Skeletal muscle satellite cell (primary cell): Measurements from ENCODE around the gene MSRB2.

Experiments used
- H3K27me3 ChIP-seq: 2 replicates; pipeline ENCODE4 v1.7.0; 2013; ENCODE audit warnings: low read length; ENCODE audit not compliant: control insufficient read depth, insufficient read depth
- H3K36me3 ChIP-seq: 2 replicates; pipeline ENCODE4 v1.7.0; 2013; ENCODE audit warnings: mild to moderate bottlenecking, control low read depth, low read length; ENCODE audit not compliant: insufficient read depth
- H3K4me1 ChIP-seq: 2 replicates; pipeline ENCODE4 v1.7.0; 2013; ENCODE audit warnings: low read length; ENCODE audit not compliant: control insufficient read depth, insufficient read depth
- H3K4me2 ChIP-seq: 2 replicates; pipeline ENCODE4 v1.7.0; 2013; ENCODE audit warnings: mild to moderate bottlenecking, low read length
- H3K4me3 ChIP-seq: 2 replicates; pipeline ENCODE4 v1.7.0; 2013; ENCODE audit warnings: low read length
- H3K9ac ChIP-seq: 2 replicates; pipeline ENCODE4 v1.7.0; 2013; ENCODE audit warnings: mild to moderate bottlenecking, low read depth, low read length, moderate library complexity
- H3K9me3 ChIP-seq: replicated peaks from 2 replicates; pipeline ENCODE4 v1.7.0; 2013; ENCODE audit warnings: mild to moderate bottlenecking, control low read depth, low read length

MSRB2 gene

DNA sequence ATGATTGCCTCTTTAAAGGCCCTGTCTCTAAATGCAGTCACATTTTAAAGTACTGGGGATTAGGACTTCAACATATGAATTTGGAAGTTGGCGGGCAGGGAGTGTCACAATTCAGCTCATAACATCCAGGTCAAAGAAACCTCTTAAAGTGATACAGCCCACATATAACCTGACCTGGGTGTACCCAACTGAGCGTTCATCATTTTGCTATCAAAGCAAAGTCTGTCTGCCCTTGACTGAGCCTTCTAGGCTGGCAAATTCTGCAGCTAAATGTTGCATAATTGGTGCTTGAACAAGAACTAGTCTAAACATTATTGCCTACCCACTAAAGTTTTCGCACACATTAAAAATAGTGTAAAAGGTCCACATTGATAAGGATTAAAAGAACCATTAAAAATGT is 3.7 kb downstream of the MSRB2 start:
- H3K4me2 ChIP-seq, result no peak overlapping the region
- H3K36me3 ChIP-seq, result no peaks in the 10 kb centered on the region
- no peaks in the 10 kb centered on the region for H3K27me3 ChIP-seq
- H3K9me3 ChIP-seq, result no peaks in the 10 kb centered on the region
- H3K4me1 ChIP-seq, result peaks cover 17% of the 10 kb centered on the region
- H3K4me3 ChIP-seq, result no peak overlapping the region
- no peak overlapping the region for H3K9ac ChIP-seq

DNA sequence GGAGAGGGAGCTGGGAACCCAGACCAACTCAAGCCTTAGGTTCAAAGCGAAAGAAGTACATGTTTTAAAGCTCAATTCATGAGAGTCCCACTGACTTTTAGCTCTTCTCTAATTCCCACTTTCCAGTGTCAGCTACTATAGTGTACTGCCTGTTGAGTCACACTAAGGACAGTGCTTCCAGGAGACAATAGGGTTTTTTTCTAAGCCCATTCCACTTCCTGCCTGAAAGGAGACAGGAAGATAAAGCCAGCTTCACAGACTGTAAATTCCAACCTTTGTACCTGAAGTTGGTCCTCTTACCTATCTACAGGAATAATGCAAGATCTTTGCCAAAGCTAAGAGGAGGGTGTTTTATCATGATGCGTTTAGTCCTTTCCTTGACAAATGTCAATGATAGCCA is 4.4 kb downstream of the MSRB2 start:
- Histone ChIP-seq H3K4me3 (no peak overlapping the region), H3K27me3 (no peaks in the 10 kb centered on the region), H3K4me1 (peaks cover 13% of the 10 kb centered on the region), H3K36me3 (no peaks in the 10 kb centered on the region), H3K9ac (no peak overlapping the region), H3K4me2 (no peak overlapping the region), H3K9me3 (no peaks in the 10 kb centered on the region)

DNA sequence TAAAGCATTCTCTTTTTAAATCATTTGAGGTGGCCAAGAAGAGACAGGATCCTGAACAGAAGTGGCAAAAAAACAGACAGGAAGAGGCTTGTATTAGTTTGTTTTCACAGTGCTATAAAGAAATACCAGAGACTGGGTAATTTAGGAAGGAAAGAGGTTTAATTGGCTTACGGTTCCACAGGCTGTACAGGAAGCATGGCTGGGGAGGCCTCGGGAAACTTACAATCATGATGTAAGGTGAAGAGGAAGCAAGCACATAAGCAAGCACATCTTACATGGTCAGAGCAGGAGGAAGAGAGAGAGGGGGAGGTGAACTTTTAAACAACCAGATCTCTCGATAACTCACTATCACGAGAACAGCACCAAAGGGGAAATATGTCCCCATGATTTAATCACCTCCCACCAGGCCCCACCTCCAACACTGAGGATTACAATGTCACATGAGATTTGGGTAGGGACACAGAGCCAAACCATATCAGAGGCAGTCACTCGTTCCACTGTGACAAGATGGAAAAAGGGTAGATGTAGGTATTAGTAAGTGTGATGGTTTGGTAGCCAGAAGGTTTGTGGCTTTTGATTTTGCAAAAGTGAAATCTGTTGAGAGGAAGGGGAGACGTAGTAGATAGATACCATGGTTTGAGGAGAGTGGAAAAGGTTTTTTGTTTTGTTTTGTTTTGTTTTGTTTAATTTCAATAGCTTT is 5.1 kb downstream of the MSRB2 start:
- H3K9me3 ChIP-seq, result no peaks in the 10 kb centered on the region
- peaks cover 13% of the 10 kb centered on the region for H3K4me1 ChIP-seq
- no peak overlapping the region for H3K4me3 ChIP-seq
- H3K36me3 ChIP-seq, result peaks cover 3% of the 10 kb centered on the region
- no peak overlapping the region for H3K9ac ChIP-seq
- H3K27me3 ChIP-seq, result no peaks in the 10 kb centered on the region
- no peak overlapping the region for H3K4me2 ChIP-seq

DNA sequence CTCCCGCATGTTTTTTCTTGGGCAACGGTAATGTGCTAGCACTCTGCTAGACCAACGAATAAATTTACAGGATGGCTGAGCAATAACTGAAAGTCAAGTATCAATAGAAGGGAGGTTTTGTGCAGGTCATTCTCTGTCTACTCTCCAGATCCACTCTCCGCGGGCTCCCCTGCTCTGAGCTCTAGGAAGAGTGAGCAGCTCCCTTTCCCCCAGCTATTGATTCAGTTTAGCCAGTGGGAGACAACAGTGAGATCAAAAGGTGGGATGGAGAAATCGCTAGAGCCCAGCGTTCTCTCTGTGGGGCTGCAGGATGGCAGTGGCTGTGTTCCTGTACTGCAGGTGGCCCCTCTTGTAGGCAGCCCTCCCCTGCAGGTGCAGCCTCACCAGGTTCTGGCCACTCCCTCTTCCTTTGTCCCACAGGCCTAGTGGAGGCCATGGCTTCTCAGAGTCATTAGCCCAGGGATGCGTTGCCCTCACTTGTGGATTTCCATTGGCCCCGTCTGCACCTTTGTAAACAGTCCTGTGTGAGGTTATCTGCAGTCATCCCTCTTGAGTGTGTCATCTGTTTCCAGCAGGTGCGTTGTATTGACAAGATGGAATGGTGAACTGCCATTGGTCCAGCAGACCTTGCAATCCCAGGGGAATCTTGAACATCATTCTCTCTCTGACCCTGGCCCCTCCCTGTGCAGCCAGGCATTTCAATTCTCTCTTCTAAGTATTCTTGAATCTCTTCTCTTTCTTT is 11.1 kb downstream of the MSRB2 start:
- Histone ChIP-seq H3K4me3 (no peak overlapping the region), H3K9me3 (no peaks in the 10 kb centered on the region), H3K4me2 (no peak overlapping the region), H3K36me3 (peaks cover 25% of the 10 kb centered on the region), H3K4me1 (no peaks in the 10 kb centered on the region), H3K27me3 (no peaks in the 10 kb centered on the region), H3K9ac (no peak overlapping the region)

DNA sequence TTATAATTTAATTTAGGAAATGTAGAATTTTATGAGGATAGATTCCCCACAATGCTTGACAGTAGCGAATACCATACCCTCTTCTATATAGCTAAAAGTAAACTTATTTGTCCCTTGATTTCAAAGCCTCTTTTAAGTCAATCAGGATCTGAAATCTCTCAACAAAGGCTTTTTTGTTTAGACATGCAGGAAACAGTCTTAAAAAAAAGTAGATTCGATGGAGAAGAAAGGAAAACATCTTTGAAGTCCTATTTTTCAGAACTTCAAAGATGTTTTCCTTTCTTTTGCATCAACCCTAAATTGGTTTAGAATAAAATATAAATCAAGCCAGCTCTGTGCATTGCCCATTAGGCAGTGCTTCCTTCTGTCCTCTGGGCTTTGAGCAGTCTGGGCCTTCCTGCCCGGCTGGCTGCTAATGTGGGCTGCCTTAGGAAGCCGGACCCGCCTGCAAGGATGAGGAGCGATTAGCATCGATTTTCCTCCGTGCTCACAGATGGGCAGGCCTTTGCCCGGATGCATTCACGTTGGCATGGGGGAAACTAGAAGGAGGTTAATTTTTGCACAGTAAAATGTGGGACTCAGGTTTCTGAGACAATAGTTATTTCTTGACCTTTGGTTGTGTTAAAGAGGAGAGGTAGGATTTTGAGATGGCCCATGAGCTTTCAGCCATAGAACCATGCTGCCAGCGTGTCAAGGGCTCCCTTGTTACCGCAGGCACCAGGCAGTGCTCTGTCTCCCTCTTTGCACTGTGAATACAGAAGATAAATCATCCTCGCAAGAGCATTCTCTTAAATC is 15.5 kb downstream of the MSRB2 start:
- H3K27me3 ChIP-seq, result no peaks in the 10 kb centered on the region
- no peaks in the 10 kb centered on the region for H3K9me3 ChIP-seq
- H3K4me3 ChIP-seq, result no peak overlapping the region
- H3K4me2 ChIP-seq, result no peak overlapping the region
- peaks cover 35% of the 10 kb centered on the region for H3K36me3 ChIP-seq
- H3K4me1 ChIP-seq, result no peaks in the 10 kb centered on the region
- no peak overlapping the region for H3K9ac ChIP-seq

DNA sequence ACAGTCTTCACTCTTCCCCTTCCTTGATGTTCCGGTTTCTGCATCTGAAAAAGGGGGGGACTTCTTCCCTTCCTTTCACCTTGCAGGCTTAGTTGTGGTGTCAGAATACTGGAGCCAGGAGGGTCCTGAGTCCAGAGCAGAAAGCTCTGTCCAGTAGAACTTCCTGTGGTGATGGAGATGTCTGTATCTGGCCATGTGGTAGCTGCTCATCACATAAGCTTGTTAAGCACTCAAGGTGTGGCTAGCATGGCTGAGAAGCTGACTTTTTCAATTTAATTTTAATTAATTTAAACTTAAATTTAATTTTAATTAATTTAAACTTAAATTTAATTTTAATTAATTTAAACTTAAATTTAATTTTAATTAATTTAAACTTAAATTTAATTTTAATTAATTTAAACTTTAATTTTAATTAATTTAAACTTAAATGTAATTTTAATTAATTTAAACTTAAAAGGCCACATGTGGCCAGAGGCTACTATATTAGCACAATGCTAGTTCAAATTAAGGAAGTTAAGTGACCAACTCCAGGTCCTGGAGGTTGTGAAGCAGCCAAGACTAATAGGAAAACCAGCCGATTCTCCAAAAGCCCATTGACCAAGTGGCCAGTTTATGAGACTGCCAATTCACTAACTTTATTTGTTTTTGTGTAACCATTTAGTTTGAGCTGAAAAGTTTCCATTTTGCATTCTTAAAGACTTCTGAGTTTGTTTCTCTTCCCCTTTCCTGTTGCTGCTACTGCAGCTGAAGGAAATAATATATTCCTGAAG is 16.3 kb downstream of the MSRB2 start:
- Histone ChIP-seq H3K4me1 (no peaks in the 10 kb centered on the region), H3K4me3 (no peak overlapping the region), H3K4me2 (no peak overlapping the region), H3K9me3 (no peaks in the 10 kb centered on the region), H3K9ac (no peak overlapping the region), H3K36me3 (peaks cover 31% of the 10 kb centered on the region), H3K27me3 (no peaks in the 10 kb centered on the region)

DNA sequence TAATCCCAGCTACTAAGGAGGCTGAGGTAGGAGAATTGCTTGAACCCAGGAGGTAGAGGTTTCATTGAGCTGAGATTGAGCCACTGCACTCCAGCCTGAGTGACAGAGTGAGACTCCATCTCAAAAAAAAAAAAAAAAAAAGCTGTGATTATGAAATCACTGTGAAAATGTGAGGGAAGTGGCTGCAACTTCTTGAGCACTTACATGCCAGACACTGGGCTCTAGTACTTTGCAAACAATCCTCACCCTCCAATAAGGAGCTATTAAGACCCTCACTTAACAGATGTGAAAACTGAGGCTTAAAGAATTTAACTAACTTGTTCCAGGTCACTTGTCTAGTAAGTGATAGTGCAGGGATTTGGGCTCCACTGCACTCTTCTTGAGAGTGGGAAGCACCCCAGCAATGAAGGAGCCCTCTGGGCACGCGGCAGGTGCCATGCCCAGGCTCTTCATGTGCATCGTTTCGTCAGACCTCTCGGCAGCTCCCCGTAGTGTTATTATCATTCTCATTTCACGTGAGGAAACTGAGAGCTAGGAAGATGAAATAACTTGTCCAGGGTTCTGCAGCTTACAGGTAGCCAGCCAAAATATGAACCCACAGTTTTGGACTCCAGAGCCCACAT is 19.0 kb downstream of the MSRB2 start:
- Histone ChIP-seq H3K4me2 (no peak overlapping the region), H3K4me3 (no peak overlapping the region), H3K4me1 (no peaks in the 10 kb centered on the region), H3K36me3 (peaks cover 40% of the 10 kb centered on the region), H3K9ac (no peak overlapping the region), H3K27me3 (no peaks in the 10 kb centered on the region), H3K9me3 (no peaks in the 10 kb centered on the region)

DNA sequence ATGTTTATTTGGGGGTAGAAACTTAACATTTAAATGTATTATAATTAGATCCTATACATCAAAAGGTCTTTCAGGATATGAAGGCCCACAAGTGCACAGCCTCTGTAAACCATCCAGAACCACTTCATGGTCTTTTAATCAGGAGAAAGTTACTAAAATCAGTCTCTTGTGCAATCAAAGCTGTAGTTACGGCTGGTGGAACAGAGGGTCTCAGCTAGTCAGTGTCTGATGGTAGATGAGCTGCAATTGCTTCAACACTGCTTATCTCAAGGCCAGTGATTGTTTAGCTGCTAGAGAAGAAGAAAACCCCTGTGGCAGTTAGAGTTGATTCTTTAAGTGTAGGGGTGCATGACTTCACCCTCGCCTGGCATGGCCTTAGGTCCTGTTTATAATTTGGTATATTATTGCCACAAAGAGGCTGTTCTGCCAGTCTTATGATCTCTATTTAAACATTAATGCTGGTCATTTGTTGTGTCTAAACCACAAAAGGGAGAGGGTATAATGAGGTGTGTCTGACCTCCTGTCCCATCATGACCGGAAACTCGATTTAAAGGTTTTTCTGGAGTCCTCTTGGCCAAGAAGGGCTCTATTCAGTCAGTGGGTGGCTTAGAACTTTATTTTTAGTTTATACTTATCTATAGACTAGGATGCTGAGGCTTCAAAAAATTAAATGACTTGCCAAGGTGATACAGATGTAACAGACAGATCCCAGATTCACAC is 21.3 kb downstream of the MSRB2 start:
- no peak overlapping the region for H3K9ac ChIP-seq
- no peak overlapping the region for H3K4me3 ChIP-seq
- no peaks in the 10 kb centered on the region for H3K4me1 ChIP-seq
- no peaks in the 10 kb centered on the region for H3K9me3 ChIP-seq
- H3K4me2 ChIP-seq, result no peak overlapping the region
- H3K27me3 ChIP-seq, result no peaks in the 10 kb centered on the region
- H3K36me3 ChIP-seq, result peaks cover 32% of the 10 kb centered on the region

DNA sequence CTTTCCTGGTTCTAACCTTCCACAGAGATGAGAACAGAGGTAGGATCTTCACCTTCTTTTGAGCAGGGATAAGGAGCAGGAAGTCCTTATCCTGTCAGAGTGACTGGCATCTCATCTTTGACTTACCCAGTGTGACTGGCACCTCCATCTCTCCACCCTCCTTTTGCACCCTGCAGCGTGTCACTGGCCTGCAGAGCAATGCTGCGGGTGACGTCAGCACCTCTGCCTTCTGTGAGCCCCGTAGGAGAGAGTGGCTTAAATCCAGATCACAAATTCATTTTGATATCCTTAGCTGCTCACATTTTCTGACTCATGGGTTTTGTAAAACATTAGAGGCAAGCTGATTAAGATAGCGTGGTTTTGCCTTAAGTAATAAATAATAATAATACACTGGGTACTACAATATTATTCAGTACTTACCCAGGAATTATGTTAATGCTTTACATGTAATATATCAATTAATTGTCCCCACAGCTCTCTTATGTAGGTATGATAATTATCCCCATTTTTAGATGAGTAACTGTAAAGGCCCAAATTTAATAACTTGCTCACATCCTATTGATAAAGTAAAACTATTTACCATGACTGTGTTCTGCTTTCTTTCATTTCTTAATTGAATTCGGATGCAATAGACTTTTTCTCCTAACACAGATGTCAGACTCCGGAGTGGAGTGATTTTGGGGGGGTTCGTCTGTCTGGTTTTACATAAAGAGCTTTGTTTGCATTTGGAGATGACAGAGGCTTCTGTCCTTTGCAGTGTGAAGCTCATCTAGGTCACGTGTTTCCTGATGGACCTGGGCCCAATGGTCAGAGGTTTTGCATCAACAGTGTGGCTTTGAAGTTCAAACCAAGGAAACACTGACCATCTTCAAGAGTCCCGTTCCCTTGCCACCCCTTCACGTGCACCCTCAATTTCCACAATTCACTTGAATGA is 24.9 kb downstream of the MSRB2 start:
- Histone ChIP-seq H3K36me3 (peaks cover 17% of the 10 kb centered on the region), H3K27me3 (no peaks in the 10 kb centered on the region), H3K4me3 (no peak overlapping the region), H3K9me3 (no peaks in the 10 kb centered on the region), H3K4me1 (no peaks in the 10 kb centered on the region), H3K9ac (no peak overlapping the region), H3K4me2 (no peak overlapping the region)

DNA sequence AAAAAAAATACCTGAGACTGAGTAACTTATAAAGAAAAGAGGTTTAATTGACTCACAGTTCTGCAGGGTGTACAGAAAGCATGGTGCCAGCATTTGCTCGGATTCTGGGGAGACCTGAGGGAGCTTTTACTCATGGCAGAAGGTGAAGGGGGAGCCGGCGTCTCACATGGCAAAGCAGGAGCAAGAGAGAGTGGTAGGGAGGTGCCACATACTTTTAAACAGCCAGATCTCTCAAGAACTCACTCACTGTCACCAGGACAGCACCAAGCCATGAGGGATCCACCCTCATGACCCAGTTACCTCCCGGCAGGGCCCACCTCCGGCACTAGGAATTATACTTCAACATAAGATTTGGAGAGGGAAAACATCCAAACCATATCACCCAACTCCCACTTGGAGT is 25.8 kb downstream of the MSRB2 start:
- Histone ChIP-seq H3K27me3 (no peaks in the 10 kb centered on the region), H3K4me2 (no peak overlapping the region), H3K9me3 (no peaks in the 10 kb centered on the region), H3K4me3 (no peak overlapping the region), H3K36me3 (peaks cover 17% of the 10 kb centered on the region), H3K4me1 (no peaks in the 10 kb centered on the region), H3K9ac (no peak overlapping the region)
